Neuronal stem cell (in vitro differentiated cells): ENCODE results near the gene GRAPL.
"Not testable (repeated sequence)": the region's sequence is repeated elsewhere in the genome, so short reads cannot be mapped to it uniquely, and the experiment has no call there.

ENCODE experiments used
- DNase-seq: peaks from one replicate; pipeline ENCODE4 v3.0.0-alpha.2; 2013; ENCODE audit warnings: low spot score
- H2AFZ ChIP-seq: one replicate; pipeline ENCODE4 v1.6.1; 2013; ENCODE audit warnings: mild to moderate bottlenecking, low read length, inconsistent platforms
- H2AK5ac ChIP-seq: 2 replicates; pipeline ENCODE4 v1.6.1; 2013; ENCODE audit warnings: low read depth, mild to moderate bottlenecking, inconsistent platforms, low read length, moderate library complexity, mixed read lengths
- H2BK120ac ChIP-seq: 2 replicates; pipeline ENCODE4 v1.6.1; 2013; ENCODE audit warnings: low read depth, mild to moderate bottlenecking, inconsistent platforms, low read length, moderate library complexity, mixed read lengths
- H2BK12ac ChIP-seq: one replicate; pipeline ENCODE4 v1.6.1; 2013; ENCODE audit warnings: low read length, inconsistent platforms
- H2BK15ac ChIP-seq: 2 replicates; pipeline ENCODE4 v1.6.1; 2013; ENCODE audit warnings: mild to moderate bottlenecking, low read length, inconsistent platforms, mixed read lengths
- H2BK5ac ChIP-seq: one replicate; pipeline ENCODE4 v1.6.1; 2013; ENCODE audit warnings: inconsistent platforms, mild to moderate bottlenecking, low read length, moderate library complexity
- H3K14ac ChIP-seq: one replicate; pipeline ENCODE4 v1.6.1; 2013; ENCODE audit warnings: low read length, inconsistent platforms
- H3K18ac ChIP-seq: 2 replicates; pipeline ENCODE4 v1.6.1; 2013; ENCODE audit warnings: low read length, inconsistent platforms
- H3K23ac ChIP-seq: 2 replicates; pipeline ENCODE4 v1.6.1; 2013; ENCODE audit warnings: low read depth, mild to moderate bottlenecking, mixed read lengths, low read length, inconsistent platforms; ENCODE audit not compliant: poor library complexity
- H3K27ac ChIP-seq: replicated peaks from 3 replicates; pipeline ENCODE4 v1.5.1; 2013; ENCODE audit warnings: low read length, inconsistent platforms
- H3K27me3 ChIP-seq, 3 experiments: 2 replicates each; pipeline ENCODE4 v1.6.1; 2013; ENCODE audit warnings: low read length in 3 of 3, mild to moderate bottlenecking in 2 of 3, inconsistent platforms in 1 of 3, low read depth in 1 of 3, mixed read lengths in 1 of 3, moderate library complexity in 1 of 3; ENCODE audit not compliant: control insufficient read depth in 3 of 3, insufficient read depth in 3 of 3
- H3K36me3 ChIP-seq, 2 donors: replicated peaks in 1 of 2; 2 replicates each; pipeline ENCODE4 v1.6.1; 2013; ENCODE audit warnings: low read length in 2 of 2; ENCODE audit not compliant: control insufficient read depth in 2 of 2, insufficient read depth in 2 of 2
- H3K4ac ChIP-seq: 2 replicates; pipeline ENCODE4 v1.6.1; 2013; ENCODE audit warnings: inconsistent platforms, mild to moderate bottlenecking, low read length, moderate library complexity
- H3K4me1 ChIP-seq, 2 donors: 1 replicate in 1 of 2; 2 replicates in 1 of 2; pipeline ENCODE4 v1.6.1; 2013; ENCODE audit warnings: low read length in 2 of 2, low read depth in 1 of 2; ENCODE audit not compliant: control insufficient read depth in 2 of 2, insufficient read depth in 1 of 2
- H3K4me2 ChIP-seq: one replicate; pipeline ENCODE4 v1.6.1; 2013; ENCODE audit warnings: mild to moderate bottlenecking, low read length, inconsistent platforms; ENCODE audit not compliant: insufficient read depth, poor library complexity, severe bottlenecking
- H3K4me3 ChIP-seq, 2 donors: 2 replicates each; pipeline ENCODE4 v1.5.1; 2013; ENCODE audit warnings: low read length in 2 of 2, mild to moderate bottlenecking in 2 of 2, inconsistent platforms in 1 of 2, moderate library complexity in 1 of 2
- H3K79me1 ChIP-seq: one replicate; pipeline ENCODE4 v1.6.1; 2013; ENCODE audit warnings: low read depth, mild to moderate bottlenecking, inconsistent platforms, low read length, moderate library complexity
- H3K9ac ChIP-seq: one replicate; pipeline ENCODE4 v1.6.1; 2013; ENCODE audit warnings: mild to moderate bottlenecking, low read depth, low read length, inconsistent platforms; ENCODE audit not compliant: poor library complexity
- H3K9me3 ChIP-seq, 2 donors: replicated peaks in 1 of 2; 2 replicates each; pipeline versions ENCODE3 to v1.6.1; 2013; ENCODE audit warnings: low read length in 2 of 2, mild to moderate bottlenecking in 2 of 2, inconsistent platforms in 1 of 2, low read depth in 1 of 2, mixed read lengths in 1 of 2, moderate library complexity in 1 of 2; ENCODE audit not compliant: control insufficient read depth in 2 of 2, insufficient read depth in 1 of 2
- H4K8ac ChIP-seq: one replicate; pipeline ENCODE4 v1.6.1; 2013; ENCODE audit warnings: low read depth, mild to moderate bottlenecking, inconsistent platforms, low read length, moderate library complexity
- H4K91ac ChIP-seq: one replicate; pipeline ENCODE4 v1.6.1; 2013; ENCODE audit warnings: low read length, low read depth, mild to moderate bottlenecking, inconsistent platforms; ENCODE audit not compliant: poor library complexity
- WGBS, 2 donors: extraction: QIAGEN DNeasy Blood & Tissue Kit; methylation state at CpG; one replicate each; pipeline ENCODE4 v1.1.7; 2013; ENCODE audit warnings: missing lambda C conversion rate in 2 of 2, mixed read lengths in 1 of 2; ENCODE audit not compliant: insufficient read length in 2 of 2, insufficient replicate concordance in 1 of 2; ENCODE audit errors: extremely low coverage in 2 of 2; 5-methylcytosine and 5-hydroxymethylcytosine counted together

GRAPL gene

GRCh38 chr17:19196382-19197204, 69.2 kb downstream of the GRAPL start:
- H3K4me2 ChIP-seq: peak overlapping the region; percentile 11
- not testable (repeated sequence) for H3K14ac ChIP-seq, H3K18ac ChIP-seq, H4K8ac ChIP-seq, H3K9me3 ChIP-seq, H2BK5ac ChIP-seq, H3K36me3 ChIP-seq, H2AFZ ChIP-seq, H2BK15ac ChIP-seq, H3K23ac ChIP-seq, H3K4ac ChIP-seq, H2BK120ac ChIP-seq, H3K27me3 ChIP-seq, H2BK12ac ChIP-seq, H4K91ac ChIP-seq, H3K4me1 ChIP-seq, DNase-seq, H2AK5ac ChIP-seq, H3K27ac ChIP-seq, H3K79me1 ChIP-seq, H3K9ac ChIP-seq
- WGBS, 2 donors: no CpG with 5 or more reads among the region's 33 CpGs
- H3K4me3 ChIP-seq: peak overlapping the region in 1 of 2 donors; percentile 41

GRCh38 chr17:19202448-19202847, 75.1 kb downstream of the GRAPL start:
- H3K4me2 ChIP-seq, H2BK15ac ChIP-seq, H3K9ac ChIP-seq, H3K36me3 ChIP-seq, H2BK120ac ChIP-seq, H3K4ac ChIP-seq, H3K79me1 ChIP-seq, H3K27me3 ChIP-seq, H3K27ac ChIP-seq, H4K8ac ChIP-seq, H3K23ac ChIP-seq, DNase-seq, H4K91ac ChIP-seq, H3K4me1 ChIP-seq, H3K18ac ChIP-seq, H3K14ac ChIP-seq, H2AK5ac ChIP-seq, H2BK5ac ChIP-seq, H2BK12ac ChIP-seq, H2AFZ ChIP-seq, H3K4me3 ChIP-seq, H3K9me3 ChIP-seq: not testable (repeated sequence)
- WGBS, 2 donors: no CpG with 5 or more reads among the region's 20 CpGs

- not testable (repeated sequence) for H3K27ac ChIP-seq, H3K4ac ChIP-seq, H3K27me3 ChIP-seq, H2BK12ac ChIP-seq, DNase-seq, H3K79me1 ChIP-seq, H3K9ac ChIP-seq, H3K4me3 ChIP-seq, H2AFZ ChIP-seq, H2BK15ac ChIP-seq, H3K9me3 ChIP-seq, H3K4me1 ChIP-seq, H3K4me2 ChIP-seq, H3K14ac ChIP-seq, H4K8ac ChIP-seq, H2AK5ac ChIP-seq, H3K36me3 ChIP-seq, H4K91ac ChIP-seq, H3K23ac ChIP-seq, H3K18ac ChIP-seq, H2BK120ac ChIP-seq, H2BK5ac ChIP-seq
- WGBS, 2 donors: no CpG with 5 or more reads among the region's 3 CpGs
Measured at GRCh38 chr17:19203429-19203828, 76.0 kb downstream of the GRAPL start.
